NCI-H1048 (cell line): ENCODE data around the gene ACER2.

Experiments used
- DNase-seq: peaks from one replicate; lab custom pipeline; 2025; lab: John Stamatoyannopoulos, UW

Gene ACER2

GRCh38 chr9:19456426-19456825 lies 47.6 kb downstream of the ACER2 start:
- no peak for DNase-seq

DNA sequence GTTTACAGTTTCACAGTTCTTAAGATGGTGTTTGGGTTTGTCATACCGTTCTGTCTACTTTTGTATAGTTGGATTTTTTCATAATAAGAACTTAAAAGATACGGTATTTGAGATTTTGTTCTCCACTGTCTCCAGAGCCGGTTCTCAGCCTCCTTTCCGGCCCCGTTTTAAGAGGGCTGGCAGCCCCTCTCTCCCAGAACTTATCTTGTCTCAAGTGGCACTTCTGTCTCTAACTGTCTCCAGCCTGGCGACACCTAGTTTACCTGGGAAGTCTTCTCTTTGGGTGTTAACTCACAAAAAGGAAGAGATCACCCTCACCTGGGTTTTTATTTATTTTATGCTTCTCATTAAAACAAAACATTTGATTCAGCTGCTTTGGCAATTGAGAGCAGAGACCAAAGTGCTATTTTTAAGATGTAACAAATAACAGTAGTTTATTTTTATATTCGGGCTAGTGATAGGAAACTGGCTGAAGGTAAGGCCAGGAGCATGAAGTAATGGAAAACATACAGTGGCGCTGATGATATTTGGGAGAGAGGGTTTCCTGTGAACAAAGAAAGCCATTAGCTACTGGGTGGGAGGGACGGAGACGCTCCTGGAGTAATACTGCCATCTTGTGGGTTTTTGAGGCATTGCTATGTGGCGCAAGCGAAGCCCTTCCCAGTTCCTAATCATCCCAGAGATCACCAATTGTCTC lies 48.3 kb downstream of the ACER2 start:
- peak; percentile 65 for DNase-seq

DNA sequence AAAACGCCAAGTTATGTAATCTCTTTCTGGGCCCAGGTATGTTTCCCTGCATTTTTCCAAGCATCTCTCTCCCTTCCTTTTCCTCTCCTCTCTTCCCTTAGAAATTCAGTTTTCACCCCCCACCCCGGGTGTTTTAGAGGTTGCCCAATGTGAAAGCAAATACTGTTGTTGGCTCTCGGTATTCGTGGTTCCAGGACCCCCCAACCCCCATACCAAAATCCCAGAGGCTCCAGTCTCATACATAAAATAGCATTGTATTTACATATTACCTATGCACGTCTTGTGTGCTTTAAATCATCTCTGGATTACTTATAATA lies 48.8 kb downstream of the ACER2 start:
- no peak for DNase-seq

- no peak for DNase-seq
Observed at GRCh38 chr9:19460243-19460642, 51.4 kb downstream of the ACER2 start.

- no peak for DNase-seq
Observed at GRCh38 chr9:19461135-19461534, 52.3 kb downstream of the ACER2 start.

DNA sequence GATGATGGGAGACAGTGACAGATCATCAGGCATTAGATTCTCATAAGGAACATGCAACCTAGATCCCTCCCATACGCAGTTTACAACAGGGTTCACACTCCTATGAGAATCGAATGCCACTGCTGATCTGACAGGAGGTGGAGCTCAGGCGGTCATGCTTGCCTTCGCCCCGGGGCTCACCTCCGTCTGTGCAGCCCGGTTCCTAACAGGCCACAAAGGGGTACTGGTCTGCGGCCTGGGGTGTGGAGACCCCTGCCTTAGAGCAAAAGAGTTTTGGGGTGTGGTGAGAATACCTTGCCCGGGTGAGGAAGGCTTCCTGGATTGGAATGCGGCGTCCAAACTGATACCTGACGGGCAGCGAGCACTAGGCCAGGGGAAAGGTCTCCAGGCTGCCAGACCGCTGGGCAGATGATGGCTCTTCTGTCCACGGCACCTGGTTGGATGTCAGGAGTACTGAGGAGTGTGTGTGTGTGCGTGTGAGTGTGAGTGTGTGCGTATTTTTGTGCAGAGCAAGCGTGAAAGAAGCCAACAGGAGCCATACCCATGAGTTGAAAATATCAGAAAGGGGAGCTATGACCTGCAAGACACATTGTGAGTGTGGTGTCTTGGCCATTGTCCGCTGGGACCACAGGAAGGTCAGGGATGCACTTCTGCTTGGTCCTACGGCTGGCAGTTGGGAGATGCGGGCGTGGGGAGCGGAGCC lies 55.4 kb downstream of the ACER2 start:
- no peak for DNase-seq

DNA sequence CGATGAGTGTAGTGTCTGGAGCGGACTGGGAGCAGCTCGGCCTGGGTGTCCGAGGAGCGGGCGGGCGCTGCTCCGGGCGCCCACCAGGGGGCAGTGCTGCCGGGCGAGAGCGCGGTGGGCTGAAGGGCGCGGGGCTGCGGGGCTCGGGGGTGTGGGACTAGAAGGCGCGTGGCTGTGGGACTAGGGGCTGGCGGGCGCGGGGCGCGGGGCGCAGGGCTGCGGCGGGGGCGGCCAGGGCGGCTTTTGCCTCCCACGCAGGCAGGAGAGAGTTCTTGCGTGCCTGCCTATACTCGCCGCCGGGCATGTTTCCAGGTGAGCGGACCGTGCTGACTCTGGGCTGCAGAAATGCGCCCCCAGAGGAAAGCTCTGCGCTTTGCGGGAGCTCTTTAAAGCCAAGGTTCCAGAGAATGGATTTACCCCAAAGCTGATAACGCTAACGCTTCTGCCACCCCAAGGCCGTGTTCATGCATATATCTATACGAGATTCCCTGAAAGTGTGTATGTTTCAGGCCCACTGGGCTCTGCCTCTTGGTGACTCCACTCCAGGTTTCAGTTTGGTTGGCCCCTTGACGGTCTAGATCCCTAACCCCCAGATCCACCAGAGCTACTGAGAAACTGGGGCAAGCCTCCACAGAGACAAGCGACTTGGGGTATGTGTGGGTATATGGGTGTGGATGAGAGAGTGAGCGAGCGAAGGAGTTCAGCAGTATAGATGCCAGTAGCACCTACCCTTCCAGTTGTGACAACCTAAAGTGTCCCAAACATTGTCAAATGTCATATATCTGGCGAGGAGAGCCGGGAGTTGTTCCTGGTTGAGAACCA lies 56.2 kb downstream of the ACER2 start:
- DNase-seq: no peak

DNA sequence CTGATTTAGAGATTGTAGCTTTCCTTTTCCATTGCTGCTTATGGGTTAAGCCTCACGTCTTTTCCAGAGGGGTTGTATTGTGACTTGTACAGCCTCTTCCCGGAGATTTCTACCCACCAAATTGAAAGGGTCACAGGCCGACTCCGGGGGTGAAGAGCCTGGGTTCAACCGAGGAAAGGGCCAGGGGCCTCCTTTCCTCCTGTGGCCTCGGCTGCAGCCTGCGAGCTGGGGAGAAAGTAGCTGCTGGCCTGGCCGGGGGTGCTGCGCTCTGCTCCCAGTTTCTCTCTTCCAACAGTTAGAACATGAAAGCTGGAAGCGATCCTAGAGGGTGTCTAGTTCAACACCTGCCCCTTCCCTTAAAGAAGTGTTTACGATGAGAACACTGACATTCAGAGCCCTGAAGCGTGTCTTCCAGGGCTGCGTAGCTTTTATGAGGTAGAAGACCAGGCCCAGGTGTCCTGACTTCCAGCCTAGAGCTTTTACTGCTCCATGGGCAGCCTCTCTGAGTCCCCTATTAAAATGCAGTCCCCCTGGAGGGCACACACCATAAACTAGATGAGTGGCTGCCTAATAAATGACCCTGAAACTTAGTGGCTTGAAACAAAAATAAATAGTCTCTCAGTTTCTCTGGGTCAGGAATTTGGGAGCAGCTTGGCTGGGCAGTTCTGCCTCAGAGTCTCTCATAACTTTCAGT lies 56.9 kb downstream of the ACER2 start:
- no peak for DNase-seq

- DNase-seq: no peak
Observed at GRCh38 chr9:19466280-19466639, 57.5 kb downstream of the ACER2 start.

DNA sequence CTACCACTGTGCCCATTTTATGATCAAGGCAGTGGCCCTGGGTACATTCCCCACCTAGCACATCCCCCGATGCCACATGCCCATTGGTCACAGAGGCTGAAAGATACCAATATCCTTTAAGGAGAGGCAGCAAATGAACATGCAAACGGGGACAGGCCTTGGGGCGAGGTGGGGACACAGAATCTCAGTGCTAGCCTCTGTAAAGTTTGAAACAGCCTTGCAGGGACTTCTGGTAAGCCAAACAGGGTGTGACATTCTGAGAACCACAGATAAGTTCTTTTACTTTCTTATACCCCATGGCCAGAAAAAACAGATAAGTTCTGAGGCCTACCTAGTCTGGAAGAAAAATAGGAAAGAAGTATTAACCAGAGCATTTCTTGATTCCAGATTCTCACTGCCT lies 60.5 kb downstream of the ACER2 start:
- no peak for DNase-seq

DNA sequence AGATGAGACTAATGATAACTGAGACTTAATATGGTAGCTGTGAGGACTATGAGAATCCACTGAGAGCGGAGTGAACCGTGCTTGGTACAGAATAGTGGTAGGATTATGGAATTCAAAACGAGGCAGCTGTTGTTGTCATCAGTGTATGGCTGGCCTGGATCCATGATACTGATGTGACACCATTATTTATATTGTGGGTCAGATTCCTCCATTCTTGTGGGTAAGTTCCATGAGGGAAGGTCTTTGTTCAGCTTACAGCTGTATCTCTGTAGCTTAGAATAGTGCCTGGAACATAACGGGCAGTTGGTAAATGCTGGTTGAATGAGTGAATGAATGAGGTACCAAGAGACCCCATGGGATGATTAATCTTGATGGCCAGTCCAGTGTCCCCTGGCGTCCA lies 61.8 kb downstream of the ACER2 start:
- DNase-seq: no peak

- no peak for DNase-seq
Observed at GRCh38 chr9:19470981-19471650, 62.3 kb downstream of the ACER2 start.

GRCh38 chr9:19471737-19472648 lies 63.2 kb downstream of the ACER2 start:
- no peak for DNase-seq

- DNase-seq: no peak
Observed at GRCh38 chr9:19473605-19474004, 64.8 kb downstream of the ACER2 start.

GRCh38 chr9:19479874-19480273 lies 71.1 kb downstream of the ACER2 start:
- no peak for DNase-seq

- no peak for DNase-seq
Observed at GRCh38 chr9:19480345-19480744, 71.5 kb downstream of the ACER2 start.

DNA sequence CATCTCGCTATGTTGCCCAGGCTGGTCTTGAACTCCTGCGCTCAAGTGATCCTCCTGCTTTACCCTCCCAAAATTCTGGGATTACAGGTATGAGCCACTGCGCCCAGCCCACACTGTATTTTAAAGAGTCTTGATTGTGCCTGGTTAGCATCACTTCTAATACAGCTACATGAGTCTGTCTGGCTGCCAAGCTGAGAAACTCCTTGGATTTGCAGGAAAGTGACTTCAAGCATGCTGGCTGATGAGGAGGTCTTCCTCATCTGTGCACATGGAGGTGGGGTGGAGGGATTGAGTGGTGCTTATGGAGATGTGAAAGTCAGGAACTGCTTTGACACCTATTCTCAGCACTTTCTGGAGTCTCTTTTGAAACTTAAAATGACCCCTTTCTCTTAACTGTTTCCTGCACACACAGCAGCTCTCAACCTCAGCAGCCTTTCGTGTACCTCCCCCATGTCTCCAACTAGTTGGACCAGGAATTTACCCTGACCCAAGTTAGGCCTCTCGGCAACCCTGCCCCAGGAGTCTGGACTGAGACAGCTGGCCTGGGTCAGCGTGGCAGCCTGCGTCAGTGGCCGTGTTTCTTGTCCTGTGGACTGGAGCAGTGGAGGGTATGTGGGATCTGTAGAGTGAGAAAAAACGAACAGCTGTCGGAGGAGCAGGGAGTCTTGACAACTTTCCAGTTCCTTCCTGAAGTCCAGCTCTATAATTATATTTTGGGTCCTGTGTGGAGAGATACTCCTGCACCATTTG lies 72.5 kb downstream of the ACER2 start:
- no peak for DNase-seq

DNA sequence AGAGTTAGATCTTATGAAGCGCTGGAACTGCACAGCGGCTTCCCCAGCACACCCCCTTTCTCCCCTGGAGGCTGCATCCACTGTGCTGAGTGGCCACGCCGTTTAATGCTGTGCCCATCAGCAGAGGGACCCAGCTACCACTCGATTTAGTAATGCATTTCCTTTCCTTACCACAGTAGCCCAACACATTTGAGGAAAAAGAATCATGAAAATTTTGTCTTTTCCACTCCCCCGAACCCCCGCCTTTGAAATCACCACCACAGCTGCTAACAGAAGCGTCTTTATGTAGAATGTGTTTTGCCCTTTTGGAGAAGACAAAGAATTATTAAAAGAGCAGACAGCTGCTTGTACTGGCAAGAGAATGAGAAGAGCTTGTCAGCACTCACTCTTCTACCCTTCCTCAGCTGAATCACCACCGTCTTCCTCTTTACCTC lies 73.2 kb downstream of the ACER2 start:
- DNase-seq: no peak

DNA sequence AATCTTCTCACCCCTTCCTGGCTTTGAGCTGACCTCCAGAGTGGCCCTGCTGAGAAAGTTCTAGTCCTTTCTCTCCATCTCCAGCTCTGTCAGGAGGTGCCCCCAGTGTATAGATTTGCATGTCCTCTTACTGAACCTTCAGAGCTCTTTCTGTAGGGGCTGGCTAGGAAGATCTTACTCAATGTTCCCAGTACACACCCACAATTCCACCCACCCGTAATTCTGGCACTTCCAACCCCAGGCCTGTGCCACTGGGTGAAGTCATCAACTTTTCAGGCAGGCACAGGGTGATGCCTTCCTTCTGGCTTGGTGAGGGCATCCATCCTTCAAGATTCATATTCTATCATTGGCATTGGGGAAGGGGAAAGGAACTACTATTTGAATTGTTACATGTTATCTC lies 75.9 kb downstream of the ACER2 start:
- DNase-seq: no peak

DNA sequence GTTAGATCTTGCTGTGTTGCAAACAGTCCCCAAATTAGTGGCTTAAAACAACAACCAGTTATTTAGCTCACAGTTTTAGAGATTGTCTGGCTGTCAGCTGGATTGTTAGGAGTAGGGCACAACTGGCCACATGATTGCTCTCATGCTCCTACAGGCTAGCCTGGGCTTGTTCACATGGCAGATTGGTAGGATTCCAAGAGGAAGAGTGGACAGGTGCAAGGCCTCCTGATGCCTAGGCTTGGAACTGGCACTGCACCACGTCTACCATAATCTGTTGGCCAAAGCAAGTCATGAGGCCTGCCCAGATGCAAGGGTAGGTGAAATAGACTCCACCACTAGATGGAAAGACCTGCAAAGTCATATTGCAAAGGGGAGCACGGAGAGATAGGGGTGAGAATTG lies 76.4 kb downstream of the ACER2 start:
- no peak for DNase-seq
